Activated CD8-positive, alpha-beta T cell treated with anti-CD3 and anti-CD28 coated beads for 36 hours (primary cell): Measurements from ENCODE around the gene MYBL2. TPM values are rescaled to one million over a fixed set of nuclear protein-coding genes. Genes with fewer than 3 reads are reported as not detected.
A peak's percentile ranks its signal among the peaks of the same experiment; 100 is the strongest.

ENCODE experiments used
- ATAC-seq: fragments of 200-7000 bp; cut with Tn5 transposase; one replicate; pipeline ENCODE4 v1.10.0; 2021; ENCODE audit warnings: mild to moderate bottlenecking, moderate library complexity
- CTCF ChIA-PET: fragments of 350-600 bp; sonication (Branson Sonifier 250); formaldehyde crosslinking; loops from one replicate; lab custom pipeline; 2021; ENCODE audit warnings: antibody characterized with exemption; lab: Charles Lee
- POLR2A ChIA-PET: fragments of 350-600 bp; sonication (Branson Sonifier 250); formaldehyde crosslinking; loops from one replicate; lab custom pipeline; 2021; ENCODE audit warnings: antibody characterized with exemption; lab: Charles Lee
- DNase-seq: peaks from one replicate; pipeline ENCODE4 v3.0.0-alpha.2; 2020
- H3K27ac Mint-ChIP-seq: one replicate; pipeline ENCODE4 v1.8.0; 2021; ENCODE audit warnings: mild to moderate bottlenecking, mixed read lengths
- H3K27me3 Mint-ChIP-seq: one replicate; pipeline ENCODE4 v1.8.0; 2021; ENCODE audit warnings: mixed read lengths
- H3K36me3 Mint-ChIP-seq: one replicate; pipeline ENCODE4 v1.8.0; 2021; ENCODE audit warnings: low read depth, mixed read lengths
- H3K4me1 Mint-ChIP-seq: one replicate; pipeline ENCODE4 v1.8.0; 2021; ENCODE audit warnings: low read depth, mixed read lengths
- H3K4me3 Mint-ChIP-seq: one replicate; pipeline ENCODE4 v1.8.0; 2021; ENCODE audit warnings: mild to moderate bottlenecking, moderate library complexity, mixed read lengths
- H3K9me3 Mint-ChIP-seq: one replicate; pipeline ENCODE4 v1.8.0; 2021; ENCODE audit warnings: mixed read lengths
- CTCF ChIP-seq: fragments of 200-600 bp; IDR thresholded peaks from one replicate; pipeline ENCODE4 v1.8.0; 2022; ENCODE audit warnings: antibody characterized with exemption, mild to moderate bottlenecking
- intact Hi-C: fragments of 100-400 bp; cut with micrococcal nuclease; formaldehyde crosslinking; loops from one replicate; pipeline ENCODE4 v1.10.0; 2022
- total RNA-seq, 2 experiments: library from RNA; stranded (reverse); gene quantifications; one replicate each; pipeline ENCODE4 v1.2.3, GENCODE V29; 2021

Gene MYBL2
- total RNA-seq, result 10 to 100 TPM; 93.6 to 96.4 TPM

GRCh38 chr20:43666376-43667328 lies at the start of gene MYBL2:
TSS of gene MYBL2 (plus strand) at chr20:43667114. CDS start at chr20:43667284, 170 bp downstream.
- Mint-ChIP-seq H3K27me3 (peaks cover 11% of the 10 kb centered on the region), H3K36me3 (peaks cover 17% of the 10 kb centered on the region), H3K4me3 (peak within 1 kb of the TSS; percentile 81), H3K9me3 (no peaks in the 10 kb centered on the region), H3K27ac (peak within 1 kb of the TSS; percentile 88), H3K4me1 (peaks cover 10% of the 10 kb centered on the region)
- ChIA-PET POLR2A (interaction anchor here (0.9 to 2.1 kb wide), 5 partner anchors 12 to 209 kb away, joined by 3 to 10 read pairs (median 4); partner anchors contain the start of genes IFT52 and SRSF6), CTCF (interaction anchor here (1.6 kb wide), 1 partner anchor 7 kb away, joined by 6 read pairs; no protein-coding TSS in a partner anchor)
- peak; percentile 74 for DNase-seq
- no peak for TF ChIP-seq CTCF
- intact Hi-C loops, result no loop called here
- ATAC-seq, result peak; percentile 95

- no peaks in the 10 kb centered on the region for H3K9me3 Mint-ChIP-seq
- no peak overlapping the region for H3K4me3 Mint-ChIP-seq
- DNase-seq, result no peak
- ATAC-seq, result no peak
- H3K27me3 Mint-ChIP-seq, result no peaks in the 10 kb centered on the region
- H3K36me3 Mint-ChIP-seq, result peaks cover 12% of the 10 kb centered on the region
- no peak for TF ChIP-seq CTCF
- intact Hi-C loops, result no loop called here
- ChIA-PET POLR2A (no interaction called here), CTCF (no interaction called here)
- H3K27ac Mint-ChIP-seq, result no peak overlapping the region
- H3K4me1 Mint-ChIP-seq, result no peaks in the 10 kb centered on the region
Measured at GRCh38 chr20:43631598-43631997, 35.3 kb upstream of the MYBL2 start.

GRCh38 chr20:43636429-43636828 lies 30.5 kb upstream of the MYBL2 start:
- H3K36me3 Mint-ChIP-seq, result peaks cover 22% of the 10 kb centered on the region
- H3K27me3 Mint-ChIP-seq, result no peaks in the 10 kb centered on the region
- DNase-seq (no peak), ATAC-seq (no peak)
- ChIA-PET CTCF (interaction anchor here (0.9 kb wide), 2 partner anchors 26 to 187 kb away, joined by 3 to 4 read pairs; no protein-coding TSS in a partner anchor), POLR2A (no interaction called here)
- H3K27ac Mint-ChIP-seq, result no peak overlapping the region
- intact Hi-C loops, result no loop called here
- H3K9me3 Mint-ChIP-seq, result no peaks in the 10 kb centered on the region
- no peak for TF ChIP-seq CTCF
- no peak overlapping the region for H3K4me3 Mint-ChIP-seq
- H3K4me1 Mint-ChIP-seq, result no peaks in the 10 kb centered on the region

GRCh38 chr20:43642548-43642947 lies 24.4 kb upstream of the MYBL2 start:
- ChIA-PET CTCF (no interaction called here), POLR2A (interaction anchor here (0.7 kb wide), 1 partner anchor 256 kb away, joined by 3 read pairs; no protein-coding TSS in a partner anchor)
- H3K4me3 Mint-ChIP-seq, result no peak overlapping the region
- DNase-seq (no peak), ATAC-seq (no peak)
- no peaks in the 10 kb centered on the region for H3K27me3 Mint-ChIP-seq
- no peaks in the 10 kb centered on the region for H3K9me3 Mint-ChIP-seq
- H3K36me3 Mint-ChIP-seq, result peaks cover 8% of the 10 kb centered on the region
- H3K27ac Mint-ChIP-seq, result no peak overlapping the region
- H3K4me1 Mint-ChIP-seq, result no peaks in the 10 kb centered on the region
- TF ChIP-seq CTCF, result no peak
- intact Hi-C loops, result no loop called here
